ENCODE results near the gene PSMB8.
"Not testable (repeated sequence)": the region's sequence is repeated elsewhere in the genome, so short reads cannot be mapped to it uniquely, and the experiment has no call there.

PSMB8 gene

GRCh38 chr6:32836873-32837272, 7.0 kb downstream of the PSMB8 start:
- DNase-seq: no peak

DNA sequence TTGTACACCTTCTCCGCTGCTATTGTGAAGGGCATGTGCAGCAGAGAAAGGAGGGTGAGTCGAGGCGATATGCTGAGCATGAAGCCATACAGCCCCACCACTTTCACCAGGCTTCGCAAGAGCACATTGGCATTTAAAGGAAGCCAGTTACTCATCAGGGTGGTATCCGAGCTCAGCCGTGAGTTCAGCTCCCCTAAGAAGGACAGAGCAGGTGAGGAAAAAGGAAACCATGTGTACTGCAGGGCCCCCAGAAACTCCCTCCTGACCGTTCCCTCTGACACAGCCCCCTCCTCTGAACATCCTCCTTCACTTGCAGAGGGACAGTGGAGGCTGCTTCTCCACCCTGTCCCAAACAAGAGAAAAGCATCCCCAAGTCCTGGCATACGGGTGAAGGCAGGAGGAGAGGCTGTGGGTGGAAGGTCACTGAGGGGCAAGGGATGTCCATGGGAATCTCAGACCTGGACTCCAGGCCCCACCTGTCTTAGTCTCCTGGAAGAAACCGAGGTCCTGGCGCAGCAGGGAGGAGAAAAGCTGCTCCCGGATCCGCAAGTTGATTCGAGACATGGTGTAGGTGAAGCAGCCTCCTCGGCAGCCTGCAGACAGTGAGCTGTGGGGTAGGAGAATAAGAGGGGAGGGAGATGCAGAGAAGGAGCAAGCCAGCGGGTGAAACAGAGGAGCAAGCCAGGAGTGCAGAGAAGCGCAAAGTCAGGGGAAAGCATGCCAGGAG, 8.5 kb downstream of the PSMB8 start:
- no peak for DNase-seq

DNA sequence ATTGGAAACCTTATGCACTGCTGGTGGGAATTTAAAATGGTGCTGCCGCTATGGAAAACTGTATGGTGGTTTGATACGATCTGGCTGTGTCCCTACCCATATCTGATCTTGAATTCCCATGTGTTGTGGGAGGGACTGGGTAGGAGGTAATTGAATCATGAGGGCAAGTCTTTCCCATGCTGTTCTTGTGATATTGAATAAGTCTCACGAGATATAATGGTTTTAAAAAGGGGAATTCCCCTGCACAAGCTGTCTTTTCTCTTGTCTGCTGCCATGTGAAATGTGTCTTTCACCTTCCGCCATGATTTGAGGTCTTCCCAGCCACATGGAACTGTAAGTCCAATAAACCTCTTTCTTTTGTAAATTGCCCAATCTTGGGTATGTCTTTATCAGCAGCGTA, 10.2 kb downstream of the PSMB8 start:
- DNase-seq: no peak

DNA sequence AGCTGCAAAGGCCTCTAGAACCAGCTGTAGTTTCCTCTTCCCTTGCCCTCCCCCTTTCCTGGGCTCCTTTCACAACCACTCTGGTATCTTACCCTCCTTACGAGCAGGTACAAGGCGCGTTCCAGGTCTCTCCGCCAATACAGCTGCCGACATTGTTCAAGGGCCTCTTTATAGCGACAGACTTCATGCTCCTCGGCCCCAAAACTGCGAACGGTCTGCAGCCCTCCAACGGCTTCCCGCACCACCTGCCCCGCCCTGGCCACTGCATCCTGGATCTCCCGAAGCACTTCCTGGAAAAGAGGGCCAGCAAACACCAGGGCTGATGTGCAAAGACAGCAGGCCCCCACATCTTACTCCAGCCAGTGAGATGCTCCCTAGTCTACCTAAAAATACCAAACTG, 11.3 kb downstream of the PSMB8 start:
- DNase-seq: no peak

GRCh38 chr6:32830936-32831335, 12.9 kb downstream of the PSMB8 start:
- DNase-seq: no peak

DNA sequence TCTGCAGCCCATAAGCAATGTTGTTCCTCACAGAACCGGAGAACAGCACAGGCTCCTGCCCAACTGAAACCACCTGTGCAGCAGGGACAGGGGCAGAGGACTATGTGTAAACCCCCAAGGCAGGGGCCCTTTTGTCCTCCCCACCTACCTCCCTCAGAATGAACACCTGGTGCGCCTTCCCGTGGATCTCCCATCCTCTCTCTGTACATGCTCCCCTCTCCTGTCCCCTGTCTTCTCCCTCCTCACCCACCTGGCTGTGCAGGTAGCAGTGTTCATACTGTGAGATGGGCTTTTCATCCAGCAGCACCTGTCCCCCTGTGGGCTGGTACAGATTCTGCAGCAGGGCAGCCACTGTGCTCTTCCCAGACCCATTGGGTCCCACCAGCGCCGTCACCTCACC, 13.8 kb downstream of the PSMB8 start:
- no peak for DNase-seq

DNA sequence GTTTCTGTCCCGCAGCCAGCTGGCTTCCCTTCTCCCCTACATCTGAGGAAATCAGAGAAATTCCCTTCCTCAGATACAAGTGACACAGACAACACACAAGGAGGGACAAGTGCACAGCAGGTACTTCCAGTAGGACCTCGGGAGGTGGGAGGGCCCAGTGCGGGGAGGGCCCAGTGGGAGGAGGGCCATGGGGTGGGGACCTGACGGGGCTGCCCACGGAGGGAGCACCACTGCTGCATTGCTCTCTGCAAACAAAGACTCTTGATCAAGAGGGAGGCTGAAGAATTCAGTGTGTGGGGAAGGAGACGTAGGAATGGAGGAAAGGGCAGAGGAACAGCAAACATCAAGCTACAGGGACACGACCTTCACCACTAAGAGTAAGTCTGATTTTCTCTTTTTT, 14.4 kb downstream of the PSMB8 start:
- DNase-seq: no peak

DNA sequence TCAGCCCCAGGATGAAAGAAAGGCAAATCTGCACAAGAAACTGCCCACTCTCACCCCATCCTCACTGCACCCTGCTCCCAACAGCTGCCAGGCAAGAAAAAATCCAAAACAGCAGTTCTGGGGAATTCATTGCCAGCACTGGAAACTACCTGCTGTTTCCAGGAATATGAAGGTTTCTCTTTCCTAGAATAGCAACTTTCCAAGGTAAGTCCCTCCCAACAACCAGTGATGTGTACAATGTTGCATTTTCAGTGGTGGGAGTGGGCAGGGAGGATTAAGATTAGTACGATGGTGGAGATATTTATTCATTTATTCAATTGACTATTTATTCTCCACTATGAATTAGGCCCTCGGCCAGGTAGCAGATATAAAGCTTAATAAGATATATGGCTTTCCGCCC, 16.8 kb downstream of the PSMB8 start:
- DNase-seq: no peak

GRCh38 chr6:32825966-32826365, 17.9 kb downstream of the PSMB8 start:
- no peak for DNase-seq

DNA sequence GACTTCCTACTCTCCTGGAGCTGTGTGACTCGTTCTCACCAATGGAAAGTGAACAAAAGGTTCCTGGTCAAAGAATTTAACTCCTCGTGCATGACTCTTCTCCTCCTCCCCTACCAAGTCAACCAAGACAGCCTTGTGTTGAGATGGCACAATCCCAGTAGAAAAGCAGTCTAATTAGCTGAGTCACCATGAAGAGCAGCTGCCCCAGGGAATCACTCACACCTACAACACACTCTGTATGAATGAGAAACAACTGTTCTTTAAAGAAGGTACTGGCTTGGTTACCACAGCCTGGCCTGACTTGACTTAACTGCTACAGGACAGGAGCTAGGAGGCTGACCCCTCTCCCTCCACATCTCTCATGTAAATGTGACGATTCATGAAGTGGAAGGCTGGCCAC, 24.1 kb downstream of the PSMB8 start:
- no peak for DNase-seq

DNA sequence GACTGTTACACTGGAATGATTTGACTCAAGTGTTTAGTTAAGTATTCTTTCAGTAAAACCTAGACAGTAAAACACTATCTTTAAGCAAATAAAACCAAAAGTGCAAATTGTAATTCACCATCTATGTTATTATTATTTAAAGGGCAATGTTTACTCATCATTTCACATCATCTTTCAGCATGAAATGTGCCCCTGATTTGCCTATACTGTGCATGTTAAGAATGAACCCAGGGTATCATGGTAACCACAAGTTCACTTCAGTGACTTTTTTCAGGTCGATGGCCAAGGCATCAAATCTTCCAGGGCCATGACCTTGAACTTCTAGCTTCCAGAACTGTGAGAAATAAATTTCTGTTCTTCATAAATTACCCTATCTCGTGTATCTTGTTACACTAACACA, 25.0 kb downstream of the PSMB8 start:
- DNase-seq: no peak

GRCh38 chr6:32816746-32817204, 27.1 kb downstream of the PSMB8 start, which contains the start of gene HLA-DOB:
Gene HLA-DOB, minus strand, starts transcription at chr6:32817002. Its CDS starts 51 bp downstream, at chr6:32816951.
- no peak for DNase-seq

GRCh38 chr6:32815996-32816395, 27.9 kb downstream of the PSMB8 start:
- DNase-seq: no peak

DNA sequence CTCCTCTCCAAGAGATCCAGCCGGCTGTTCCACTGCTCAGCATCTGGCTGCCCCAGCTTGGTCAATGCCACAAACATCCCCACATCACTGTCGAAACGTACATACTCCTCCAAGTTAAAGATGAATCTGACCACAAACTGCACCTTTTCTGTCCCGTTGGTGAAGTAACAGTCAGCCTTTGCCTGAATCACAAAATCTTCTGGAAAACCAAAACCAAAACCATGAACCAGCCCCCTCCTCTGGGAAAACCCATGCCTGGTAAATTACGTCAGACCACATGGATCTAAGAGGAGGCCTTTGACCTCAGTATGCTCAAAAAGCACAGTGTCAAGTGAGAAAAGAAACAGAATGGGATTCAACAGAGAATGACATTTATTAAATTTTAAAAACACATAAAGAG, 28.7 kb downstream of the PSMB8 start:
- DNase-seq: no peak

- DNase-seq: no peak
Observed at GRCh38 chr6:32814145-32814544, 29.7 kb downstream of the PSMB8 start.

- no peak for DNase-seq
Observed at GRCh38 chr6:32809171-32809570, 34.7 kb downstream of the PSMB8 start.

DNA sequence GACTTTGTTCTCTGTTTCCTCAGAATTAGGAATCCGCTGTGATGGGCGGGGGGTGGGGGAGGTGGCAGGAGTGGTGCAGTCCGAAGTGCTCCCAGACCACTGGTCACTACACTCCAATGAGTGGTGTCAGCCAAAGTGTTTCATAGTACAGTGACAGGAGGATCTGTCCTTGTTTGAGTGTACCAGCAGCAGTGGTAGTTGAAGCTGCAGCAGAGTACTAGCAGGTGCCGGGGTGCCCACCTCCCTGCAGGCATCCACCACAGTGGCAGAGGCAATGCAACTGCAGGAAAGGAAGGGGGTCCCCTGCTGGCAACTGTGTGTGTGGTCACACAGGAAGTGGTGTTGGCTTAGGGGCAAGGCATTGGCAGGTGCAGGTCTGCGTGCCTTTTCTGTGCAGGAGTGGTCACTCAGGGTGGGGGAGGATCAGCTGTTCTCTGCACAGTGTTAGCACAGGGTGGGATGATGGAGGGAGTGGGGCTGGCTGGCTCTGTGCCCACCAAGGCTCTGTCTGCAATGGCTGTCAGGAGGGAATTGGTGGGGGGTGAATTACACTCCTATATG, 36.7 kb downstream of the PSMB8 start:
- DNase-seq: no peak

- not testable (repeated sequence) for DNase-seq
Observed at GRCh38 chr6:32805404-32805803, 38.4 kb downstream of the PSMB8 start.

DNA sequence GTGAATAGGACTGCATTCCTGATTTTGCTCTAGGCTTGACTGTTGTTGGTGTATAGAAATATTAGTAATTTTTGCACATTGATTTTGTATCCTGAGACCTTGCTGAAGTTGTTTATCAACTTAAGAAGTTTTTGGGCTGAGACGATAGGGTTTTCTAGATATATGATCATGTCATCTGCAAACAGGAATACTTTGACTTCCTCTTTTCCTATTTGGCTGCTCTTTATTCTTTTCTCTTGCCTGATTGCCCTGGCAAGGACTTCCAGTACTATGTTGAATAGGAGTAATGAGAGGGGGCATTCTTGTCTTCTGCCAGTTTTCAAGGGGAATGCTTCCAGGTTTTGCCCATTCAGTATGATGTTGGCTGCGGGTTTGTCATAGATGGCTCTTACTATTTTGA, 40.4 kb downstream of the PSMB8 start:
- DNase-seq: no peak

DNA sequence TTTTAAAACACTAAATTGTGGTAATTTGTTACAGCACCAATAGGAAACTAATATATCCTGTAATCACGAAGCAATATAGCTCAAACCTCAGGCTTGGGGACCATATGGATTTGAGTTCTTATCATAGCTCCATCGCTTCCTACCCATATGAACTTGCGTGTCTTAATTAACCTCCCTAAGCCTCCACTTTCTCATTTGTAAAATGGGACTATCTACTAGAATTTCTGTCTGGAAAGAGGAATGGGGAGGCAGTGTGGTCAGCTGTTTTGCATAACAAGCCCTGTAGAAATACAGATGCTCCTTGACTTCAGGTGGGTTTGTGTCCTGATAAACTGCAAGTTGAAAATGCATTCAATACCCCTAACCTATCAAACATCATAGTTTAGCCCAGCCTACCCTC, 44.1 kb downstream of the PSMB8 start:
- no peak for DNase-seq

DNA sequence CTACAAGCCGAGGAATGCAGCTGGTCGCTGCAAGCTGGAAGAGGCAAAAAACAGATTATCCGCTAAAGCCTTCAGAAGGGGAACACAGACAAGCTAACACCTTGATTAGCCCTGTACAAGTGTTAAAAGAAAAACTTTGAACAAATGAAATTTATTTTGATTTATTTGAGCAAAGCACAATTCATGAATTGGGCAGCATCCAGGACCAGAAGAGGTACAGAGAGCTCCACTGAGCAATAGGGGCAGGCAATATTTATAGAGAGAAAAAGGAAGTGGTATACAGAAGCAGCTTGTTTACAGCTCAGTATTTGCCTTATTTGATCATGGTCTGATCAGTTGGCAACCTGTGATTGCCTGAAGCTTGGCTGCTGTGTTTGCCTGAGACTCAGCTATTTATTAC, 44.7 kb downstream of the PSMB8 start:
- DNase-seq: no peak

DNA sequence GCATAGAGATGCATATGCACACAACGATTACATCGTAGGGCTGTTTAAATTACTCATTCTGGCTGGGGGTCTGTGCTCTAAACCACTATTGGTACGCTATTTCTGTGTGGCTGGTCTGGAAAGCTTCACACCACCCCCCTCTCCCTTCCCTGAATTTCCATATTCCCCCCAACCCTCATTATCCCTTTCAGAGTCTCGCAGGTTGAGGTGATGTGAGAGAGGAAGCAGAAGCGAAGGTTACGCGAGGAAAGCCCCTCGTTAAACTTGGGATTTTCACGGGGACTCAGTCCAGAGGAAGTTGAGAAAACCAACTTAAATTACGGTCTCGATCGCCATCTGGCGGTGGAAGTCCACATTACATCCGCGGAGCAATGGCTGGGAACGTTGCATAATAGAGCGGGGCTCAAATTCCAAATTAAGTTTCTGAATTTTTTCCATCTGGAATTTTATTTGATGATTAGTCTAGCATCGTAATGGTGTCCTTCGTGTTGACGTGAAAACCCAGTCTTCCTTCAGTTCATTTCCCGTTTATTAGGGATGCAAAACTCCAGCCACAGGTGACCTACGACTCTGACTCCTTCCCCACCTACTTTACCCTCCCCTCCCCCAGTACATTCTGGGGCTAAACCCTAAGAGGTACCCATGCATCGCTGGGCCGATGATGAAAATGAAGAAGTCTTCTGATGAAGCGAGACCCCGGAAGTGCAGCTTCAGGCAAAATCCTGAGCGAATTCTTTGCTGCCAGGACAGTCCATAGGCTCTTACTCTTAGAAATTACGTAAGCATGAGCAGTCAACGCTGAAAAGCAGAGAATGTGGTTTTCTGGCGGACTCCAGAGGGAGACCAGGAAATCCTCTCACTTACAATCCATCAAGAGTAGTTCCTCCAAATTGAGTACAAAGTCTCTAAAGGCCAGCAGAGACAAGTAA, 46.7 kb downstream of the PSMB8 start:
- no peak for DNase-seq

GRCh38 chr6:32794510-32794909, 49.3 kb downstream of the PSMB8 start:
- no peak for DNase-seq

GRCh38 chr6:32792901-32793435, 50.9 kb downstream of the PSMB8 start:
- DNase-seq: no peak
